ENCODE results near the gene LRRC4C. TPM values are rescaled to one million over a fixed set of nuclear protein-coding genes. Genes with fewer than 3 reads are reported as not detected.

Gene LRRC4C
- total RNA-seq, 1 experiment from 2014 or later = 0.13 TPM

DNA sequence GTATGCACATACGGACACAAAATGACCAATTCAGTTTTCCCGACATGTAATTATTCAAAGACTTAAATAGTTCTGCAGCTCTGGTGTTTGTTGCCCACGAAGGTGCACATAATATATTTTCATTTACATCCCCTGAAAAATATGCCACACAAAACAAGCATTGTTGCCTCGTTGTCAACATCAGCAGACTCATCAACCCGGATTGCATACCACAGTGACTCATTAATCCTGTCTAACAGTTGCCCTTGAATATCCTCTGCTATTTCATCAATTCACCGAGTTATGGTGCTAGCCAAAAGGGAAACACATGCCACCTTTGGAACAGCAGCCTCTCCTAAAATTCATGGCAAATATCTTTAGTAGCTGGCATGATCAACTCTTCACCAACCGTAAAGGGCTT is 582.2 kb downstream of the LRRC4C start:
- Histone ChIP-seq H3K14ac (ENCODE audit: insufficient read depth, low read length) (no peak overlapping the region), H2AK5ac (ENCODE audit: insufficient read length, low read length) (no peak overlapping the region), H3T11ph (ENCODE audit: low read length) (no peak overlapping the region), H4K8ac (replicated peaks; ENCODE audit: insufficient read length, low read depth, low read length) (no peak overlapping the region), H3K23ac (ENCODE audit: insufficient read length, low read depth, low read length) (no peak overlapping the region), H3K9ac (ENCODE audit: extremely low read depth, insufficient read length, low read length) (no peak overlapping the region), H4K5ac (ENCODE audit: insufficient read length, low read depth, low read length) (no peak overlapping the region), H3K79me1 (ENCODE audit: insufficient read depth, low read depth, low read length, poor library complexity, severe bottlenecking) (no peaks in the 10 kb centered on the region), H2BK15ac (ENCODE audit: low read depth, low read length) (no peak overlapping the region), H2BK120ac (ENCODE audit: low read depth, low read length, poor library complexity, severe bottlenecking) (no peak overlapping the region), H4K91ac (ENCODE audit: insufficient read length, low read depth, low read length) (no peak overlapping the region), H2BK12ac (ENCODE audit: insufficient read length, low read depth, low read length) (no peak overlapping the region), H3K56ac (ENCODE audit: insufficient read length, low read depth, low read length) (no peak overlapping the region), H3K27ac (ENCODE audit: insufficient read length, low read depth, low read length) (no peak overlapping the region), H2BK5ac (ENCODE audit: insufficient read length, low read length) (no peak overlapping the region), H2AFZ (ENCODE audit: low read length) (no peak overlapping the region), H3K27me3 (ENCODE audit: insufficient read depth, low read length) (no peaks in the 10 kb centered on the region), H3K4me1 (ENCODE audit: insufficient read depth, low read length) (no peaks in the 10 kb centered on the region), H3K4me2 (ENCODE audit: insufficient read depth, insufficient read length, low read length) (no peak overlapping the region), H3K18ac (ENCODE audit: insufficient read length, low read depth, low read length) (no peak overlapping the region), H3K9me3 (ENCODE audit: control insufficient read depth, low read depth, low read length) (no peaks in the 10 kb centered on the region), H3K79me2 (ENCODE audit: insufficient read depth, low read length) (no peaks in the 10 kb centered on the region), H4K20me1 (ENCODE audit: control insufficient read depth, insufficient read depth, insufficient read length) (no peaks in the 10 kb centered on the region), H3K4ac (ENCODE audit: low read depth, low read length) (no peak overlapping the region), H3K23me2 (ENCODE audit: insufficient read length, low read depth, low read length, poor library complexity, severe bottlenecking) (no peaks in the 10 kb centered on the region), H2BK20ac (ENCODE audit: low read depth, low read length, poor library complexity, severe bottlenecking) (no peak overlapping the region)
- no peak for DNase-seq
- H3K36me3 Mint-ChIP-seq (ENCODE audit: insufficient read depth in 1 of 3, low read depth in 3 of 3) = peaks cover 0 to 2% (median 0%) of the 10 kb centered on the region in 3 experiments; a peak in 2 of 7 replicates
- H3K27me3 Mint-ChIP-seq (ENCODE audit: low read depth) = no peaks in the 10 kb centered on the region
- TF ChIP-seq, protein P1, sequence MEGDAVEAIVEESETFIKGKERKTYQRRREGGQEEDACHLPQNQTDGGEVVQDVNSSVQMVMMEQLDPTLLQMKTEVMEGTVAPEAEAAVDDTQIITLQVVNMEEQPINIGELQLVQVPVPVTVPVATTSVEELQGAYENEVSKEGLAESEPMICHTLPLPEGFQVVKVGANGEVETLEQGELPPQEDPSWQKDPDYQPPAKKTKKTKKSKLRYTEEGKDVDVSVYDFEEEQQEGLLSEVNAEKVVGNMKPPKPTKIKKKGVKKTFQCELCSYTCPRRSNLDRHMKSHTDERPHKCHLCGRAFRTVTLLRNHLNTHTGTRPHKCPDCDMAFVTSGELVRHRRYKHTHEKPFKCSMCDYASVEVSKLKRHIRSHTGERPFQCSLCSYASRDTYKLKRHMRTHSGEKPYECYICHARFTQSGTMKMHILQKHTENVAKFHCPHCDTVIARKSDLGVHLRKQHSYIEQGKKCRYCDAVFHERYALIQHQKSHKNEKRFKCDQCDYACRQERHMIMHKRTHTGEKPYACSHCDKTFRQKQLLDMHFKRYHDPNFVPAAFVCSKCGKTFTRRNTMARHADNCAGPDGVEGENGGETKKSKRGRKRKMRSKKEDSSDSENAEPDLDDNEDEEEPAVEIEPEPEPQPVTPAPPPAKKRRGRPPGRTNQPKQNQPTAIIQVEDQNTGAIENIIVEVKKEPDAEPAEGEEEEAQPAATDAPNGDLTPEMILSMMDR (conservative IDR thresholded peaks at IDR 0.05) = no peak
- H3K4me3 Mint-ChIP-seq = no peak overlapping the region
- no peak overlapping the region for H3K27ac Mint-ChIP-seq
- WGBS (ENCODE audit: extremely low coverage, insufficient read length, low lambda C conversion rate) = no CpG with 5 or more reads among the region's 7 CpGs
- no peaks in the 10 kb centered on the region for H3K9me3 Mint-ChIP-seq
- H3K4me1 Mint-ChIP-seq = peaks cover 0 to 2% of the 10 kb centered on the region in 2 experiments; a peak in 1 of 4 replicates

Data from H9 (cell line).